Uterus (tissue), 4 donors: Measurements from ENCODE around the gene SOX11. TPM values are rescaled to one million over a fixed set of nuclear protein-coding genes. Genes with fewer than 3 reads are reported as not detected.

ENCODE experiments used
- DNase-seq, 2 donors: peaks; one replicate each; pipeline ENCODE4 v3.0.0-alpha.2; 2019 to 2020
- H3K27ac ChIP-seq, 2 donors: fragments of 200-600 bp; sonication (generic); 1 replicate in 1 of 2; 2 replicates in 1 of 2; pipeline ENCODE4 v1.5.1; 2016 to 2018
- H3K27me3 ChIP-seq, 2 donors: fragments of 200-600 bp; sonication (generic); one replicate each; pipeline ENCODE4 v1.5.1; 2018 to 2019; ENCODE audit warnings: control low read depth in 1 of 2
- H3K36me3 ChIP-seq, 2 donors: fragments of 200-600 bp; sonication (generic); one replicate each; pipeline ENCODE4 v1.5.1; 2019; ENCODE audit warnings: control low read depth in 1 of 2
- H3K4me1 ChIP-seq, 2 donors: fragments of 200-600 bp; sonication (generic); one replicate each; pipeline ENCODE4 v1.5.1; 2018 to 2019; ENCODE audit warnings: control low read depth in 1 of 2
- H3K4me3 ChIP-seq, 2 donors: fragments of 200-600 bp; sonication (generic); 1 replicate in 1 of 2; 2 replicates in 1 of 2; pipeline ENCODE4 v1.5.1; 2018 to 2019; ENCODE audit warnings: mild to moderate bottlenecking in 1 of 2
- H3K9me3 ChIP-seq, 2 donors: fragments of 200-600 bp; sonication (generic); one replicate each; pipeline ENCODE4 v1.5.1; 2019; ENCODE audit warnings: control low read depth in 1 of 2
- CTCF ChIP-seq, 4 experiments: fragments of 200-600 bp in 2 of 4; fragments of 450-650 bp in 2 of 4; sonication (generic) in 2 of 4; IDR thresholded peaks; one replicate each; pipeline ENCODE4 v1.5.1; 2016 to 2019; ENCODE audit warnings: antibody characterized with exemption in 4 of 4, mild to moderate bottlenecking in 2 of 4, moderate library complexity in 1 of 4
- POLR2A ChIP-seq, 2 donors: fragments of 450-650 bp; IDR thresholded peaks; one replicate each; pipeline ENCODE4 v1.6.1; 2016; ENCODE audit warnings: antibody characterized with exemption in 2 of 2, mild to moderate bottlenecking in 1 of 2, moderate library complexity in 1 of 2
- intact Hi-C: fragments of 100-400 bp; cut with DNase I; formaldehyde crosslinking; loops from one replicate; pipeline ENCODE4 v1.15.1; 2023; ENCODE audit warnings: low total_unique reads
- total RNA-seq, 4 donors: library from RNA; depleted of rRNA in 3 of 4; stranded (reverse); fragments of >200 nt in 3 of 4; gene quantifications; one replicate each; pipeline versions ENCODE4 v1.1.0 to v1.2.4, GENCODE V29; 2014 to 2023
- donor health status: DM: yes; HTN: yes; CAD: no.

SOX11 gene
- total RNA-seq, 4 donors from 2014 or later, result 9.3 TPM; not detected in 3

GRCh38 chr2:5691221-5691984, 781 bp upstream of the SOX11 start:
- H3K27me3 ChIP-seq, result peaks cover 0 to 32% of the 10 kb centered on the region in 2 donors
- H3K36me3 ChIP-seq, result no peaks in the 10 kb centered on the region
- TF ChIP-seq POLR2A (IDR thresholded peaks at IDR 0.05) (no peak), CTCF (IDR thresholded peaks at IDR 0.05) (no peak)
- H3K4me1 ChIP-seq, result peaks cover 0 to 14% of the 10 kb centered on the region in 2 donors
- intact Hi-C loops, result no loop called here
- H3K4me3 ChIP-seq, result no peak overlapping the region
- DNase-seq, result no peak
- no peak overlapping the region for H3K27ac ChIP-seq
- no peaks in the 10 kb centered on the region for H3K9me3 ChIP-seq

DNA sequence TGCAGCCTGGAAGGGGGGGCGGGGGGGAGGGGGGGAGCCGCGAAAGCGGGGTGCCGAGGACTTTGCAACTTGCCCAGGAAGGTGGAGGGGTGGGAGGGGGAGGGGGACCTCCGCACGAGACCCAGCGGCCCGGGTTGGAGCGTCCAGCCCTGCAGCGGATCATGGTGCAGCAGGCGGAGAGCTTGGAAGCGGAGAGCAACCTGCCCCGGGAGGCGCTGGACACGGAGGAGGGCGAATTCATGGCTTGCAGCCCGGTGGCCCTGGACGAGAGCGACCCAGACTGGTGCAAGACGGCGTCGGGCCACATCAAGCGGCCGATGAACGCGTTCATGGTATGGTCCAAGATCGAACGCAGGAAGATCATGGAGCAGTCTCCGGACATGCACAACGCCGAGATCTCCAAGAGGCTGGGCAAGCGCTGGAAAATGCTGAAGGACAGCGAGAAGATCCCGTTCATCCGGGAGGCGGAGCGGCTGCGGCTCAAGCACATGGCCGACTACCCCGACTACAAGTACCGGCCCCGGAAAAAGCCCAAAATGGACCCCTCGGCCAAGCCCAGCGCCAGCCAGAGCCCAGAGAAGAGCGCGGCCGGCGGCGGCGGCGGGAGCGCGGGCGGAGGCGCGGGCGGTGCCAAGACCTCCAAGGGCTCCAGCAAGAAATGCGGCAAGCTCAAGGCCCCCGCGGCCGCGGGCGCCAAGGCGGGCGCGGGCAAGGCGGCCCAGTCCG, 540 bp downstream of the SOX11 start:
- no peak overlapping the region for H3K27ac ChIP-seq
- no peaks in the 10 kb centered on the region for H3K9me3 ChIP-seq
- no peak overlapping the region for H3K4me3 ChIP-seq
- H3K36me3 ChIP-seq, result no peaks in the 10 kb centered on the region
- TF ChIP-seq POLR2A (IDR thresholded peaks at IDR 0.05), result no peak
- TF ChIP-seq CTCF (IDR thresholded peaks at IDR 0.05), result no peak
- peaks cover 0 to 34% of the 10 kb centered on the region in 2 donors for H3K27me3 ChIP-seq
- intact Hi-C loops, result no loop called here
- peaks cover 0 to 18% of the 10 kb centered on the region in 2 donors for H3K4me1 ChIP-seq
- no peak for DNase-seq

DNA sequence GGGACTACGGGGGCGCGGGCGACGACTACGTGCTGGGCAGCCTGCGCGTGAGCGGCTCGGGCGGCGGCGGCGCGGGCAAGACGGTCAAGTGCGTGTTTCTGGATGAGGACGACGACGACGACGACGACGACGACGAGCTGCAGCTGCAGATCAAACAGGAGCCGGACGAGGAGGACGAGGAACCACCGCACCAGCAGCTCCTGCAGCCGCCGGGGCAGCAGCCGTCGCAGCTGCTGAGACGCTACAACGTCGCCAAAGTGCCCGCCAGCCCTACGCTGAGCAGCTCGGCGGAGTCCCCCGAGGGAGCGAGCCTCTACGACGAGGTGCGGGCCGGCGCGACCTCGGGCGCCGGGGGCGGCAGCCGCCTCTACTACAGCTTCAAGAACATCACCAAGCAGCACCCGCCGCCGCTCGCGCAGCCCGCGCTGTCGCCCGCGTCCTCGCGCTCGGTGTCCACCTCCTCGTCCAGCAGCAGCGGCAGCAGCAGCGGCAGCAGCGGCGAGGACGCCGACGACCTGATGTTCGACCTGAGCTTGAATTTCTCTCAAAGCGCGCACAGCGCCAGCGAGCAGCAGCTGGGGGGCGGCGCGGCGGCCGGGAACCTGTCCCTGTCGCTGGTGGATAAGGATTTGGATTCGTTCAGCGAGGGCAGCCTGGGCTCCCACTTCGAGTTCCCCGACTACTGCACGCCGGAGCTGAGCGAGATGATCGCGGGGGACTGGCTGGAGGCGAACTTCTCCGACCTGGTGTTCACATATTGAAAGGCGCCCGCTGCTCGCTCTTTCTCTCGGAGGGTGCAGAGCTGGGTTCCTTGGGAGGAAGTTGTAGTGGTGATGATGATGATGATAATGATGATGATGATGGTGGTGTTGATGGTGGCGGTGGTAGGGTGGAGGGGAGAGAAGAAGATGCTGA, 1.4 kb downstream of the SOX11 start:
- intact Hi-C loops, result no loop called here
- TF ChIP-seq POLR2A (IDR thresholded peaks at IDR 0.05) (no peak), CTCF (IDR thresholded peaks at IDR 0.05) (no peak)
- Histone ChIP-seq H3K36me3 (no peaks in the 10 kb centered on the region), H3K4me1 (peaks cover 0 to 18% of the 10 kb centered on the region in 2 donors), H3K4me3 (no peak overlapping the region), H3K9me3 (no peaks in the 10 kb centered on the region), H3K27ac (no peak overlapping the region), H3K27me3 (peaks cover 0 to 42% of the 10 kb centered on the region in 2 donors)
- no peak for DNase-seq

DNA sequence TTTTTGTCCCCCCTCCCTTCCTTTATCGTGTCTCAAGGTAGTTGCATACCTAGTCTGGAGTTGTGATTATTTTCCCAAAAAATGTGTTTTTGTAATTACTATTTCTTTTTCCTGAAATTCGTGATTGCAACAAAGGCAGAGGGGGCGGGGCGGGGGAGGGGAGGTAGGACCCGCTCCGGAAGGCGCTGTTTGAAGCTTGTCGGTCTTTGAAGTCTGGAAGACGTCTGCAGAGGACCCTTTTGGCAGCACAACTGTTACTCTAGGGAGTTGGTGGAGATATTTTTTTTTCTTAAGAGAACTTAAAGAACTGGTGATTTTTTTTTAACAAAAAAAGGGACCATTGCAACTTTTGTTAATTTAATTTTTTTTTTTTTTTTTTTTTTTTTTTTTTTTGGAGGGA, 2.1 kb downstream of the SOX11 start:
- Histone ChIP-seq H3K36me3 (no peaks in the 10 kb centered on the region), H3K4me1 (peaks cover 0 to 18% of the 10 kb centered on the region in 2 donors), H3K27ac (no peak overlapping the region), H3K27me3 (peaks cover 0 to 49% of the 10 kb centered on the region in 2 donors), H3K9me3 (no peaks in the 10 kb centered on the region), H3K4me3 (no peak overlapping the region)
- intact Hi-C loops, result no loop called here
- no peak for TF ChIP-seq CTCF (IDR thresholded peaks at IDR 0.05)
- no peak for TF ChIP-seq POLR2A (IDR thresholded peaks at IDR 0.05)
- DNase-seq, result no peak
